Jurkat, Clone E6-1 (cell line): Measurements from ENCODE around the gene LDLRAD4.

Experiments
- DNase-seq: peaks from one replicate; pipeline ENCODE4 v3.0.0-alpha.2; 2011; ENCODE audit warnings: low read depth, low spot score
- H3K4me3 ChIP-seq: 2 replicates; pipeline ENCODE4 v1.5.1; 2011; ENCODE audit warnings: mild to moderate bottlenecking, low read length, control low read depth, moderate library complexity

The LDLRAD4 gene

DNA sequence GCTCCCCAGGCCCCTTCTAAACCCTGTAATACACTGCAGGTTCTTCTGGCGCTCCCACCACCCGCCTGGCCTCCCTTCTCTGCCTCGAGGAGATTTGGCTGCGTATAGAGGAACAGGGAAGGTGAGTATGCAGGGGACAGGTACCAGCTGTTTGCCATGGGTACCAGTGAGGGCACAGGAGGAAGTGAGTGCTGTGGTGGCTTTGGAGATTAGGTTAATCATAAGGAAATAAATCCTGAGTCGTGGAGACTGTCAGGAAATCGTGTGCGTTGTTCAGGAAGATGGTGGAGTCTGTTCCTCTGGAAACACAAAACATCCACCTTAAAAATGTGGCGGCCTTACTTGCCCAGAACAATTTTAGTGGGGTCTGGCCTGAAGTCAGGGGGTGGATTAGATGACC is 277.4 kb downstream of the LDLRAD4 start:
- no peak overlapping the region for H3K4me3 ChIP-seq
- DNase-seq, result no peak

DNA sequence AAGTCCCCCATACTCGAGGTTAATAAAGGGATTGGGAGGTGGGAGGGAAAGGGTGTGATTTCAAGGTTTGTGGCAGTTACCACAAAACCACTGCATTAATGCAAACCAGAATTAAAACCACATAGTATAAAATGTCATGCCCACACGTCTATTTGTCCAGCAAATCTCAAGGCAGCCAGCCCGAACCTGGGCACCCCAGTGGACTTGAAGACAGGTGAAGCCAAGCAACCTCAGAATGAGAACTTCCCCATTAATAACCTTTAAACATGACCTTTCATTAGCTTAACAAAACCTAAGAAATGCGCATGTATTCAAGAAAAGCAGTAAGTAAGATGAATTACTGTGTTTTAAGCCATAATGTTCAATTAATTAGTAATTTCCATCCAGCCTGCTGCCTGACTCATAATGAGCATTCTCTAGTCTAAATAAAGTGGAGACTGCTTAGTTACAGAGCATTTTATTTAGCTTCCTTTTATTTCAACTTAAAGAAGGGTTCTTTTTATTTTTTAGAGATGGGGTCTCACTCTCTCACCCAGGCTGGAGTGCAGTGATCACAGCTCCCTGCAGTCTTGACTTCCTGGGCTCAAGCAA is 278.2 kb downstream of the LDLRAD4 start:
- no peak overlapping the region for H3K4me3 ChIP-seq
- no peak for DNase-seq

DNA sequence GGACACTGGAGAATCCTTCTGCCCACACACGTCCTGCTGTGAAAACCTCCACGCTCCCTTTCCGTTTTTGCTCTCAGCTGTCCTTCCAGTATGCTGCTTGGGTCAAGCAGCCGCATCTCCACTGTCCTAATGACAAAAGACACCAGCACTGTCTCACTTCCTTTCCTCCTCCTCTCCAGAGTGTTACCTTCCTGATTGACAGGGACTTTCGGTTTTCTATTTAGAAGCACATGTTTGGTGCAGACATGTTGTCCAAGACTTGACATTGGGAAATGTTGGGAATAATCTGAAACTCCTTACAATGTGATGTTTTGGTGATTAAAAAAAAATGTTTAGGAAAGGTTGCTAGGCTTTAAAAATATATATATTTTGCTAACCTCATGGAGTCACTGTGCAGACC is 281.2 kb downstream of the LDLRAD4 start:
- H3K4me3 ChIP-seq, result no peak overlapping the region
- no peak for DNase-seq

DNA sequence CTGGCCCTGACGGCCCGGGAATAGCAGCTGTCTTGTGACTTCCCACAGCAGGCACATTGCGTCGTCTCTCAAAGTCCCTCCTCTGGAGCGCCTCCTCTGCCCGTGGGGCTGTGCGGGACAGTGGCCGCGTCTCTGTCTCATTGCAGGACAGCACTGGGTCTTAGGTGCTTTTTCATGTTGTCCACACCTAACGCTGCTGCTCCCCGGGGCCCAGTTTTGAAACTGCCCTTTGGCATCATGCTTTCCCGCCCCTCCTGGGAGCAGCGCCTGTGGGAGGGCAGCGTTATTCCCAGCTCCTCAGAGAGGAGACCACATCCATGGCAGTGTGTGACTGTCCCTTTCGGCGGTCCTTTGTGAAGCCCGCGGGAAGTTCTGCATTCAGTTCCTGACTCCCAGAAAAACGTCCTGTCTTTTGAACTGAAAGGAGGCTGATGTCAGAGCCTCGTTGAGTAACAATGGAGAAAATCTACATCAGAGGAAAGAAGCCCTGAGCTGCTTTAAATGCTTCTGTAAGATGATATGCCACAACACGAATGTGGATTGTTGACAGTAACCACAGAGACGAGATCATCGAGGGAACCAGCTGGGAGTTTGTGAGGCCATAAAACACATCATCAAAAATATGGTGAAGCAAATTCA is 281.8 kb downstream of the LDLRAD4 start:
- DNase-seq, result peak; percentile 61
- H3K4me3 ChIP-seq, result no peak overlapping the region

DNA sequence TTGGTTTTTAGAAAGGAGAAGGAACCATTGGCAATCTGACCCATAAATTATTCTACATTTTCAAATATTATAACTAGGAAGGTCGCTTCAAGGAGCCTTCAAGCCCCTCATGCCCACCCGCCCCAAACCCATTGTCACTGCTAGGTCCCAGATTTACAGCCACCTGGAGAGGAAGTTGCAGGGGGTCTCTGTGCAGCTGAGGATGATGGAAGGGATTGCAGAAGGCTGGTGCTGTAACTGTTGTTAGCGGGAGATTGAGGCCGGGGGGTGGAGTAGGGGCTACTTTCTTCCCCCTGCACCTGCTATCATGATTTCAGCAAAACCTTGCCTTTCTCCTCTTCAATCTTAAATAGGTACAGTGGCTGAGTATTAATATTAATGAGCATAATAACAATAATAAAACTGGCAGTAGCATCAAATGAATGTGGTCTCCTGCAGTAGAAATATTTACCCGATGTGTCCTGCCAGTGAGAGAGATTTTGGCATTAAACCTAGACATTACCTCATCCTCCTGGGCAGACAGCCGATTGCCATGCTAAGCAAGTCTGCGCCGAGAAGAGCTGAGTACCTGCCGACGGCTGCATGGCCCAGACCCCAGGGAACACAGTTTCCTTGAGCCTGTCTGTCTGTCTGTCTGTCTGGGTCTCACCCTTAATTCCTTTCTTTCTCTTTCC is 282.4 kb downstream of the LDLRAD4 start:
- no peak overlapping the region for H3K4me3 ChIP-seq
- no peak for DNase-seq

DNA sequence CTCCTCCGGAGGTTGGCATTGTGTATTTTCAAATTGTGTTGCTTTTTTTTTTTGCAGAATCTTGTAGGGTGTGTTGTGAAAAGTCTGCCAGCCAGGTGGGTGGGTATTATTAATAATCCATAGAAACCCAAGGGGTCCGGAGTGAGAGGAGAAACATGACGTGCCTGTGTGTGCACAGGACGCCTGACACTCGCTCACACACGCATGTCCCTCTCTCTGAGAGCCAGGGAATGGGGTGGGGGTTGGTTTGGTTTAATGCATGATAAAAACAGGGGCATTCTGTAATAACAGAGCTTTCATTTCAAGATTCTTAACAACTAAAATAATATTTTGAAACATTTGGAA is 283.0 kb downstream of the LDLRAD4 start:
- no peak for DNase-seq
- H3K4me3 ChIP-seq, result no peak overlapping the region

DNA sequence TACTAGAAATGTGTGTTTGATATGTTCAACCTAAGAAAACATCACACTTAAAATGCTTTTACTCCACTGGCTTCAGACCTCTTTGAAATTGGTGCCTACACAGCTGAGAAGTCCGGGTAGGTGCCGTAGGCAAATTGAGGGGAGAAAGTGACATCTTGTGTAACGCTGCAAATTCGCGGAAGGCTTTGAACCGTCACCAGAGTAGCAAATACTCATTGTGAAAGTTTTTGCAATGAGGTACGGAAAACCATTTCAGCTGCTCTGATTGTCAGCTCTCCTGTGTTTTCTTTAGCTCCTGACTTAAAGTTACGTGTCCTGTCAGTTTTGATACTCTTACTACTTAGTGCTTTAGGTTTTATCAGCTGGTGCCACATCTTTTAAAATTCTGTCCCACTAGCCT is 283.3 kb downstream of the LDLRAD4 start:
- no peak for DNase-seq
- no peak overlapping the region for H3K4me3 ChIP-seq

DNA sequence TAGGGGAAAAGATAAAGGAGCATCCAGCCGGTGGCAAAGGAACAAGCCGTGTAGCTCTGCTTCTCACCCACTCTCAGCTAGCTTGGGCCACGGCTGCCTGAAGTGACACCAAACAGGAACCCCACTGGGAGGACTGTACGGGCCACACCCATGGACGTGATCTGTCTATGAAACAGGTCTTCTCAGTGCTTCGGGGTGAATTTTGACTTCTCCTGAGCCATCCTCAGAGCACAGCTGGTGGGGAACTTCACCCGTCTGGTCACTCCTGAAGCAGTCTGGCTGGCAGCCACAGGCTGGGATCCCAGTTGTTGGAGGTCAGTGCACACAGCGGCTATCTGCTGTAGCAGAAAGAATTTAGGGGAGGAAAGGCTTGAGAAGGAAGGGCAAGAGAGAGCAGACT is 284.0 kb downstream of the LDLRAD4 start:
- no peak overlapping the region for H3K4me3 ChIP-seq
- DNase-seq, result no peak

DNA sequence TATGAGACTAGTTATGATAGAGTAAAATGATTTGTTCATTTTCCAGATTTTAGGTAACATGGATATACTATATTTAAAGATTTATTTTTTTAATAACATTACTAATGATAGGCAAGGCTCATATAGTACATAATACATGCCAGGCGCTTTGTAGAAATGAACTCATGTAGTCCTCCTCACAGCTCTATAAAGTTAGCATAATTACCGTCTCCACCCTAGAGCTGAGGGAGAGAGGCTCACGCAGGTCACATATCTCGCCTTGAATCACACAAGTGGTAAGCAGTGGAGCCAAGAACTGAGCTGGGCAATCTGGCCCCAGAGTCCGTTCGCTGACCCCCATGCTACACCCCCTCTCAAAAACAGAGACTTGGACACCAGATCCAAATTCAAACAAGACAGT is 285.3 kb downstream of the LDLRAD4 start:
- no peak for DNase-seq
- H3K4me3 ChIP-seq, result no peak overlapping the region

DNA sequence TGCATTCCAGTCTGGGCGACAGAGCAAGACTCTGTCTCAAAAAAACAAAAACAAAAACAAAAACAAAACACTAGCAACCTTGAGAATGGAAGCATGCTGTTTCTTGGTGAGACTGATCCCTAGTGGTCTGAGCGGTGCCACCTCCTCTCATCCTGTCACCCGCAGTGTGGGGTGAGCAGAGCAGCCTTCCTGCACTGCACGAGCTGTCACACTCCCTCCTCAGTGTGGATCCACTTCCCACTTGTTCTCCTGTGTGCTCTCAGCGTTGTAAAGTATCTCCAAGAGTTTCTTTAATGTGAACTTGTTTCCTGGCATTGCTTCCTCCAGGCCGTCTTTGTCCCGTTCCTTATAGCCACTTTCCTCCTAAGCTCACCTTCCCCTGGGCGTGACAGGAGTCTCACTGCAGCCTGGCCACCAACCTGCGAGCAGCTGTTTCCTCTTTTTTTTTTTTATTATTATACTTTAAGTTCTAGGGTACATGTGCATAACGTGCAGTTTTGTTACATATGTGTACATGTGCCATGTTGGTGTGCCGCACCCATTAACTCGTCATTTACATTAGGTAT is 287.3 kb downstream of the LDLRAD4 start:
- DNase-seq, result no peak
- H3K4me3 ChIP-seq, result no peak overlapping the region

DNA sequence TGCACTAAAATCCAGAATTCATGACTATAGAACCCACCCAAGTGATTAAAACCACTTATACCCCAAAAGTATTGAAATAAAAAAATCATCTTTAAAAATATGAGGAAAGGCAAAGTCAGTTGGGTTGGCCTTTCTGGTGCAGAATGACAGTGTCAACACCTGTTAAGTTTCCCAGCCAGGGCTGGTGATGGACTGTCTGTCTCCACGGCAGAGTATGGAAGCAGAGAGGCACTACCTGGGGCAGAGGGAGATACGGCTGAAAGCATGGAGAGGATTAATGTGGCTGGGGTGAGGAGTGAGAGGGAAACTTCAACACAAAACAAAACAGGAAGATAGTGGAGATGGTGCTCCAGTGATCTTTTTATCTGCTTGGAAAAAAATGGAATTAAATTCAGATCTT is 292.0 kb downstream of the LDLRAD4 start:
- no peak for DNase-seq
- H3K4me3 ChIP-seq, result no peak overlapping the region

DNA sequence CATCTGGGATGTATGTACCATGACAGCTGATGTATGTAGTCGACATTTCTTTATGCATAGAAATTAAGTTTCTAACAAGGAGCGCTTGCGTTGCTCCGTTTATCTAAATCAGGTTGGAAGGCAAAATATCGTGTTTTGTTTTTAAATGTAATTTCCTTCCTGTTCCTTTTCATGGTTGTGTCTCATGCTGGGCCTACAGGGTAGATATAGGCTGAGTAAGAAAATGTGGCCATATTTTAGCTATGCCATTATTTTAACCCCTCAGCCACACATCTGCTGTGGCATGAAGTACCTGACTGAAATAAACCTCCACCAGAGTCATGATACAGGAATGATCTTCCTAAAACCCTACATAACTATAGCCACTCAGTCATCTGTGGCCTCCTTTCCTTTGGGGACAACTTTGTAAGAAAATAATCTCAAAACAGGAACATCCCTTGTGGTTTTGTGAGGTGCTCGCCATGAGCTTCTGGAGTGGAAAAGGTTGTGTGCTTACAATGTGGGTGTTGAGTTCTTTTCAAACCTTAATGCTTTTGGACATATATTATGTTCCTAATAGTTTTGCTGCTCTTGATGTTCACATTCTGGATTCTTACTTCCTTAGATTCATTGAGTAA is 293.5 kb downstream of the LDLRAD4 start:
- DNase-seq, result peak; percentile 22
- no peak overlapping the region for H3K4me3 ChIP-seq

DNA sequence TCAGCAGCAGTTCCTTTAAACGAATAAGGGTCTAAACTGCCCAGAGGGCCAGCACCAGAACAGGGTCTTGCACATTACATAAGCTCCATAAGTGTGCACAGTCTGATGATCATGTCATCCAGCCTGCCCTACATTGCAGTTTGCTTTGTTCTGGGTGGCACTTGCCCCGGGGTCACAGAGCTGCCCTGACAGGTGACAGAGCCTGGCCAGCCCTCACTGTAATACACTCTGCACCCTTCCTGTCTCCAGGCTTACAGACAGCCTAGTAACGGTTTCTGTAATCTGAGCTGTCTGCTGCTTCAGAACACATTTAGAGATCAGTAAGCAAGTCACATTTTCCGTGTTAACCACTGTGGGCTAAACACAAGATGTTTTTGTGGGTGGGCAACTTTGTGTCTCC is 294.5 kb downstream of the LDLRAD4 start:
- DNase-seq, result peak; percentile 45
- no peak overlapping the region for H3K4me3 ChIP-seq

DNA sequence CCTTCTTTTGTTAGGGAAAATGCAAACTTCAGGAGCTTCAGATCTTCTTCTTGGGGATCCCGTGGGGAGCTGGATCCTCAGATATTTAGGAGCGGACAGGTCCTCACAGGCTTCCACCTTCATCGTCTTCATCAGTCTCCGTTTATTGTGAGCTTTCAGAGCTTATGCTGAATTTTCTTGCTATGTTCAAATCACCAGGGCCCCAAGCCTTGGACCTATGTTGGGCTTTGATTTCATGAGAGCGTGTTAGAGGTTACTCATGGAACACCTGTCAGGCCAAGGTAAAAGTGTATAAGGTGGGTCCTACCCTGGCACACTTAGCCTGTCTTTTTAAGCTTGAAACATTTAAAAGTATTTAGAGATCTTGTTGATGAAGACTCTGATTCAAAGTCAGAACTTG is 294.9 kb downstream of the LDLRAD4 start:
- no peak for DNase-seq
- no peak overlapping the region for H3K4me3 ChIP-seq

DNA sequence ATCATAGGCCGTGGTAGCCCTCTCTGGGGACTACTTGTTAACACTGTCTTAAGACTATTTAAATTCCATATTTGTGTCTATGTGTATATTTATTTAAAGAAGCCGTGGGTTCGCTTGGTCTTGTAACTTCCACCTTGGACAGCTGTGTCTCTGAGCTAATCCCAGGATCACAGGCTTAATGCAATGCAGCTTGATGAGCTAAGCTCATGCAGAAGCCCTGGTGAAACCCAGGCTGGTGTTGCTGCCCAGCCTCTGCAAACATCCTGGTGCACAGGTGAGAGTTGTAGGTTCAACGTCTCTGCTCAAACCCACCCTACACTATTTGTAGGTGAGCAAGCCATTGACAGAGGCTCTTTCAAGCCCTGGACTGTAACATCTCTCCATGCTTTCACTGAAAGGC is 296.0 kb downstream of the LDLRAD4 start:
- H3K4me3 ChIP-seq, result no peak overlapping the region
- no peak for DNase-seq

DNA sequence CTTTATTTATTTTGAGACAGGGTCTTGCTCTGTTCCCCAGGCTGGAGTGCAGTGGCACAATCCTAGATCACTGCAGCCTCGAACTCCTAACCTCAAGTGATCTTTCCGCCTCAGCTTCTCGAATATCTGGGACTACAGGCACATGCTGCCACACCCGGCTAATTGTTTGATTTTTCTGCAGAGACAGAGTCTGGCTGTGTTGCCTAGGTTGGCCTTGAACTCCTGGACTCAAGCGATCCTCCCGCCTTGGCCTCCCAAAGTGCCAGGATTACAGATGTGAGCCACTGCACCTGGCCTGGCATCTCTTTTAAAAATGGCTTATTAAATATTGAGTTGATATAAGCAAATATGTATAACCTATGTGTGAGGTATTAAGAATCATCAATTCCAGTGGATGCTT is 298.3 kb downstream of the LDLRAD4 start:
- DNase-seq, result no peak

DNA sequence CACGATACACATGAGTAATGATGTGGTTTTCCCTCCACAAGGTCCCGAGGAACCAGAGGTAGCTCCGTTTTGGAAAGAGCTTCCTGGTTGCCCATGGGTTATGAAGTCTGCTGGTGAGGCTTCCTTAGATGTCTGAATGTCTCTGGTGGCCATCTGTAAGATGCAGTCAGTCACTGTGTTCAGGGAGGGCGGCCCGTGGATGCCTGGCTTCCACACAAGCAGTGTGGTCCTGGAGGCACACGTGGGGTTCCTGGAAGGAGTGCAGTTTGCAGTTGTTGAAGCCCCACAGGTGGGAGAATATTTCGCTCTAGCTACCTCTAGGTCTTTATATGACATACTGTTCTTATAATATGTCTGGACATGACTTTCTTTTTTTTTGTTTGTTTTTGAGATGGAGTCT is 298.8 kb downstream of the LDLRAD4 start:
- H3K4me3 ChIP-seq, result no peak overlapping the region
- no peak for DNase-seq

More for the DNA sequence above, 298.3 kb downstream of the LDLRAD4 start:
- H3K4me3 ChIP-seq, result no peak overlapping the region

DNA sequence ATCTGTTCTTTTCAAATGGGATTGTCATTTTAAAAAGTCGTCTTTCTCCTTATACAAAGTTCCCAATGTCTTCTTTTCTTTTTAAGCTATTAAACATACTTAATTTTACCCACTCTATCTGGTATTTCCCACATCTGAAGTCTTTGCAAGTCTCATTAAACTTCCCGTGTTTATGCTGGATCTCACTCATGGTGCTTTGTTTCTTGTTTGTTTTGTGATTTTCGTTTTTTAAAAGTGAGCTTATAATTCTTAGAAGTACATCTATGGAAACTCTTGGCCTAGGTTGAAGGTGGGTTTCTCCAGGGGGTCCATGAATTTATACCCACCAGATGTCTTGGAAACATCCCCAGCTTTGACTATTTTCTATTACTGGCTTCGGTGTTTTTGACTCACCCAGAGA is 299.8 kb downstream of the LDLRAD4 start:
- H3K4me3 ChIP-seq, result no peak overlapping the region
- no peak for DNase-seq

DNA sequence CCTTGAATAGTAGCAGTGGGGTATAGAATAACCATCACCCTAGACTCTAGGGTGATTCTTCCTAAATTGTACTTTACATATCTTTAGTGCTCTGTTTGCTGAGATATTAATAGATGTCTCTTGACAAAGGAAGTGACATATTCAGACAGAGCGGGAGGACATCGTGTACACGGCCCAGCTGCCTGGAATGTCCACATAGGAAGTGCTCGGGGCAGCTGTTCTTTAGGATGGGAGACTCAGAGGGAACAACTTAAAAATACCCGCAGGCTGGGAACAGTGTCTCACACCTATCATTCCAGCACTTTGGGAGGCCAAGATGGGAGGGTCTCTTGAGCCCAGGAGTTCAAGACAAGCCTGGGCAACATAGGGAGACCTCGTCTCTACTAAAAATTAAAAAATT is 301.7 kb downstream of the LDLRAD4 start:
- H3K4me3 ChIP-seq, result no peak overlapping the region
- DNase-seq, result no peak

DNA sequence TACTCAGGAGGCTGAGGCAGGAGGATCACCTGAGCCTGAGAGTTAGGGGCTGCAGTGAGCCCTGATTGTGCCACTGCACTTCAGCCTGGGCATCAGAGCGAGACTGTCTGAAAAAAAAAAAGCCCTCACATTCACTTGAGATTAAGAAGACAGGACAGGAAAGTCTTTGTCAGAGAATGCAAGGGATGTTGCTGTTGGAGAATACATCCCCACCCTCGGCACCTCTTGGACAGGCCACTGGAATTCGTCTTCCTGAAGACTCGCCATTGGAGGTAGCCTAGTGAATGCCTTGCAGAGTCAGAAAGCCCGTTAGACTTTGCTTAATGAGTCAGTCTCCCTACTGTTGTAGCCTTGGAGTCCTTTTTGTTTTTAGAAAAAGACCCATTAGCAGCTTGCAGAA is 302.2 kb downstream of the LDLRAD4 start:
- H3K4me3 ChIP-seq, result no peak overlapping the region
- no peak for DNase-seq
